Measurements from ENCODE around the gene STK38L.

STK38L gene

GRCh38 chr12:27243804-27244688 lies at the start of gene STK38L:
Gene STK38L, plus strand, starts transcription at chr12:27244286. Its CDS starts 53,435 bp downstream, at chr12:27297721.
- peak; percentile 91 for DNase-seq (ENCODE audit: low read depth in 2 of 2)

GRCh38 chr12:27194644-27195043 lies 49.4 kb upstream of the STK38L start:
- no peak for DNase-seq (ENCODE audit: low read depth in 2 of 2)

- no peak for DNase-seq (ENCODE audit: low read depth in 2 of 2)
Observed at GRCh38 chr12:27198036-27198435, 46.0 kb upstream of the STK38L start.

- no peak for DNase-seq (ENCODE audit: low read depth in 2 of 2)
Observed at GRCh38 chr12:27199638-27200300, 44.3 kb upstream of the STK38L start.

- DNase-seq (ENCODE audit: low read depth in 2 of 2) = no peak
Observed at GRCh38 chr12:27201169-27201568, 42.9 kb upstream of the STK38L start.

GRCh38 chr12:27206801-27207502 lies 37.1 kb upstream of the STK38L start:
- no peak for DNase-seq (ENCODE audit: low read depth in 2 of 2)

- no peak for DNase-seq (ENCODE audit: low read depth in 2 of 2)
Observed at GRCh38 chr12:27207615-27208413, 36.3 kb upstream of the STK38L start.

- DNase-seq (ENCODE audit: low read depth in 2 of 2) = no peak
Observed at GRCh38 chr12:27208414-27208750, 35.7 kb upstream of the STK38L start.

- DNase-seq (ENCODE audit: low read depth in 2 of 2) = no peak
Observed at GRCh38 chr12:27209257-27209910, 34.7 kb upstream of the STK38L start.

GRCh38 chr12:27210187-27210586 lies 33.9 kb upstream of the STK38L start:
- no peak for DNase-seq (ENCODE audit: low read depth in 2 of 2)

GRCh38 chr12:27212861-27213260 lies 31.2 kb upstream of the STK38L start:
- no peak for DNase-seq (ENCODE audit: low read depth in 2 of 2)

- no peak for DNase-seq (ENCODE audit: low read depth in 2 of 2)
Observed at GRCh38 chr12:27213304-27213703, 30.8 kb upstream of the STK38L start.

- no peak for DNase-seq (ENCODE audit: low read depth in 2 of 2)
Observed at GRCh38 chr12:27213830-27214787, 30.0 kb upstream of the STK38L start.

- DNase-seq (ENCODE audit: low read depth in 2 of 2) = no peak
Observed at GRCh38 chr12:27217590-27217989, 26.5 kb upstream of the STK38L start.

- DNase-seq (ENCODE audit: low read depth in 2 of 2) = no peak
Observed at GRCh38 chr12:27219693-27220054, 24.4 kb upstream of the STK38L start.

GRCh38 chr12:27220055-27220987 lies 23.8 kb upstream of the STK38L start:
- DNase-seq (ENCODE audit: low read depth in 2 of 2) = no peak

GRCh38 chr12:27220988-27221345 lies 23.1 kb upstream of the STK38L start:
- DNase-seq (ENCODE audit: low read depth in 2 of 2) = no peak

- no peak for DNase-seq (ENCODE audit: low read depth in 2 of 2)
Observed at GRCh38 chr12:27221625-27222387, 22.3 kb upstream of the STK38L start.
